HG02642 (cell line): Measurements from ENCODE around the gene FRS3.
"Not testable (repeated sequence)": the region's sequence is repeated elsewhere in the genome, so short reads cannot be mapped to it uniquely, and the experiment has no call there.

Experiments
- ATAC-seq: cut with Tn5 transposase; IDR thresholded peaks from one replicate; pipeline ENCODE4 v1.9.1; 2021; ENCODE audit warnings: mild to moderate bottlenecking; ENCODE audit not compliant: unreplicated experiment, poor library complexity

The FRS3 gene

DNA sequence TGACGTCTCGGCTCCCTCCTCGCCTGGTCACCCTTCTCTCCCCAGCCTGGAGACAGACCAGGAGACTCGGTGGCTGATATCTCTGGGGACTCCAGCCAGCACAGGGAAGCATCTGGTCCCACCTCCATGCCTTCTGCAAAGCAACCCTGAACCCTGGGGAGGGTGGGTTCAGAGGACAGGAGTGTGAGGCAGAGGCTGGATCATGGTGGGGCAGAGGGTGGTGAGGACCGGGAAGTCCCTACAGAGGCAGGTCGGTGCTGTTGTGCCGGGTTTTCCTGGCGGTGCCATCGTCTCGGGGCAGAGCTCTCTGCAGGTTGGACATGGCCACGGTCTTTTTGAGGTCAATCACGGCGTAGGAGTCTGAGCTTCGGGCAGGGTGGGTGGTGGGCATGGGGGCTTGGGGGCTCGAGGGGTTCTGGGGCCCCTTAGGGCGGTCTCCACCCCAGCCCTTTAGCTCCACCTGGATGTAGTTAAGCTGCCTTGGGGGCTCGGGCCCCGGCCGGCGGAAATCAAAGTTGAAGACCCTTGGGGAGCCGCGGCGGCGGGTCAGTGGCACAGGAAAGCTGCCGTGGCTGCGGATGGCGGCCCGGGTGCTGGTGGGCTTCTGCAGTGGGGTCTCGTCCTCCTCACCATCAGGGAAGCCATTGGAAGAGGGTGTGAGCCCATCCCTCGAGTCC is 9.2 kb downstream of the FRS3 start:
- no peak for ATAC-seq

DNA sequence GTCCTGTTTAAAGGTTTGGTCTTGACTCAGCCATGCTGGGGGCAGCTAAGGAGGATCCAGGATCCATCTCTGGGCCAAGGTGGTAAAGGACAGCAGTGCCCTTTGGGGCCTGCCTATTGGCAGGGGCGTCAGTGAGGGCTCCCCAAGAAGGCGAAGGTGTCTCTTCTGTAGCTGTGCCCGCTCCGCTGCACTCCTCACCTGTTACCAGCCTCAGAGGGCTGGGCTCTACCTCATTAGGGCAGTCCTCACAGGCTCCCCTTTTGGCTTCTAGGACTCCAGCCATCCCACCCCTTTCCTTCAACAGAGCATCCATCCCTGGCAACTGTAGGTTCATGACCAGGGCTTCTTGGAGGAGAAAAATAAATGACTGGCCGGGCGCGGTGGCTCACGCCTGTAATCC is 10.3 kb downstream of the FRS3 start:
- no peak for ATAC-seq

DNA sequence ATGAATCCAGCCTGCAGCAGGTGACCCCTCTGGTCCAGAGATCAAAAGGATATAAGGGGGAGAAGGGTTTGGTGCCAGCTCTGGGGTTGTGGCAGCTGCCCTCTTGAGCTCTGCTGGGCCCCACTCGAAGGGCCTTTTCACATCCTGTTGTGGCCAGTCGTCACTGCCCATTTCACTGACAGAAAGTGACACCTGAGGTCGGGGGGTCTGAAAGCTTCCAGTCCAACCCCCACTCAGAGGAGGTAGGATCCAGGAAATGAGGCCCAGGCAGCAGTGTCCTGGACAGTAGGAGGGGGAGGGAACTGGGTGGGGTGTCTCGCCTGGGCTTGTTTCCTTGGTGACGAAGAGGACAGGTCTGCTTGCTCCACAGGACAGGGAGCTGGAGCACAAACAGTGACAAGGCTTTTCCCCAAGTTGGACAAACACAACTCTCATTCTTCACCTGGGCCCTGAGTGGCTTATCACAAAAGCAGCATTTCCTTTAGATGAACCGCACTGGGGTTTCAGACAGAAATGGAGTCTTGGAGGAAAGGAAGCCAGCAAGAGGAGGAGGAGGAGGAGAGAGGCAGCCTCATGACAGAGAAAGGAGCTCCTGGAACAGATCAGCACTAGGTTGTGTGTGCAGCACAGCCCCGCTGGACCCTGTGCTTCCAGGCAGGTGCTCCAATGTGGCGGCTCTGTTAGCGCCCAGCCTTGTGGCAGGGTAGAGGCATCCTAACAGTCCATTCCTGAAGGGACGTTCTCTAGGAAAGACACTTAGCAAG is 11.0 kb downstream of the FRS3 start:
- ATAC-seq = no peak

DNA sequence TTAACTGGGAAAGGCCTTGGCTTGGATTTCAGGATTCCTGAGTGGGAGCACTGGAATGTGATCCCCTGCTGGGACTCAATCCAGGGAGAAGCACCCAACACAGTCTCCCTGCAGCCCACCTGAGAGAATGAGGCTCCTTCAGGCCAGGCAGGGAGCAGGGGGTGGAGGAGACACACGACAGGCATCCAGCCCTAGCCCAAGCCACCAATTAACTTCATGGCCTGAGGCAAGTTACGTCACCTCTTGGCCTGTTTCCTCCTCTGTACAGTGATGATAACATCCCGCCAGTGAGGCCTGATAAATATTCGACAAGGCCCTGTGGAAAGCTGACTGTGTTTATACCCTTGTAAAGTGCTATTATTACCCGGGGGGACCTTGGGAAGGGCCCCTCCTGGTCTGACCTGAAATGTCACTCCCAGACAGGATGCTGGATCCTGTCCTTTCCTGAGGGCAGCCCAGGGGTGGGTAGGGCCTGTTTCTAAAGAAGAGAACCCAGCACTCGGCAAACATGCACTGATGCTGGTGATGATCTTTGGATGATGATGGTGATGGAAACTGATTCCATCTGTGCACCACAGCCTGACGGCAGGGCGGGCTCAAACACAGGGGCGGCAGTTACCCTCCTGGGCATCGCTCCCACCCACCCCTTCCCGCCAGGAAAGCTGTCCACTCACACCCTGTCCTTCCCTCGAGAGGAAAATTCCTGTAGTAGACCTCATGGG is 12.4 kb downstream of the FRS3 start:
- no peak for ATAC-seq

DNA sequence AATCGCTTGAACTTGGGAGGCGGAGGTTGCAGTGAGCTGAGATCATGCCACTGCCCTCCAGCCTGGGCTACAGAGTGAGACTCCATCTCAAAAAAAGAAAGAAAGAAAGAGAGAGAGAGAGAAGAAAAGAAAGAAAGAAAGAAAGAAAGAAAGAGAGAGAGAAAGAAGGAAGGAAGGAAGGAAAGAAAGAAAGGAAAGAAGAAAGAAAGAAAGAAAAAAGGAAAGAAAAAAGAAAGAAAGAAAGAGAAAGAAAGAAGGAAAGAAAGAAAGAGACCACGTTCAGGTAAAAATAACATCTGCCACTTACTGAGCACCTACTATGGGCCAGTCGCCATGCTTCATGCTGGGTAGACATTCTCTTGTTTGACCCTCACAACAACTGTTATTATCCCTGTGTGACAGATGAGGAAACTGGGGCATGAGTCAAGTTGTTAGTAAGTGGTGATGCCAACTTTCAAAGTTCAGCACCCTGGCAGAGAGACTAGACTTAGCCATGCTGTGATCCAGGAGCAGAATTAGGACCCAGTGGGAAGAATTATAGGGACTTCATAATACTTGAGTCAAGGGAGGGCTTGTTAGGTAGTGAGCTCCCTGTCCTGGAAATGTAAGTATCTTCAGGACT is 13.5 kb downstream of the FRS3 start:
- ATAC-seq = not testable (repeated sequence)

DNA sequence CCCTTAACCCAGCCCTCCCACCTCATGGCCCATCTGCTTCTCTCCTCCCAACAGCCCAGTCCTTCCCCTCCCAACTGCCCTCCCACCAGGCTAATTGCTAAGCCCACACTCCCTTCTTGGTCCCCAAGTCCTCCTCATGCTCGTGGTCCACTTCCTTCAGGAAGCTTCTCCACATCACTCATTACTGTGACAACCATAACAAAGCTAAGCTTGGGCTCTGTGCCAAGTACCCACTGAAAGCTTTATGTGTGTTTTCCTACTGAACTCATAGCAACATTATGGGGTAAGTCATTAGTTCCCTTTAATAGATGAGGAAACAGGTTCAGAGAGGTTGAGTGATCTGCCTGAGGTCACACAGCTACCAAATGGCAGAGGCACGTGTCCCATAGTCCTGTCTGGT is 16.2 kb downstream of the FRS3 start:
- no peak for ATAC-seq

DNA sequence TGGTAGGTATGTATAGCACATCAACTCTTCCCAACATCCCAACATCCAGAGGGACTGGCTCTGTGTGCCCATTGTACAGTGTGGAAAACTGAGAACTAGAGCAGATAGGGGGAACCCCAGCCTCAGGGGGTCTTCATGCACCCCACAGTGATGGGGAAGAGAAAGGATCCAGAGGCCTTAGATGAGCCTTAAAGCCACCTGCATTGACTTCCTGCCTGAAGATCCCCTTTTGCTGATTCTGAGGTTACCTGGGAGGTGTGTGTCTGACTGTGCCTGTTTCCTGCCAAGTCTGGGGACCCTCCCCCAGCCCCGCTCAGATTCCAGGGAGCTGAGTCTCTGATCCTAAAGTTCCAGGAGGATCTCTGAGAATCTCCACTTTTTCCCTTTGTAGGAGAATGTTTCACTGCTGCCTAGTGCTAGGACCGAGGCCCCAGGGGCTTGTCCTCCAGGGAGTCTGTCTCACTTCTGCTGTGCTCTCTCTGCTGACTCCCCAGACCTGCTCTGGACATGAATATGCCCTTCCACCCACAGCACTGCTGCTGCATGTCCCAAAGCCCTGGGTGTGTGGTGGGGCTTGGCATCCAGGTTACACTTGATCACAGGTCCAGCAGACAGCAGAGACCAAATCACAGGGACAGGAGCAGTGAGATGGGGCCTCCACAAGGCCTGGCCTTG is 19.7 kb downstream of the FRS3 start:
- ATAC-seq = no peak

DNA sequence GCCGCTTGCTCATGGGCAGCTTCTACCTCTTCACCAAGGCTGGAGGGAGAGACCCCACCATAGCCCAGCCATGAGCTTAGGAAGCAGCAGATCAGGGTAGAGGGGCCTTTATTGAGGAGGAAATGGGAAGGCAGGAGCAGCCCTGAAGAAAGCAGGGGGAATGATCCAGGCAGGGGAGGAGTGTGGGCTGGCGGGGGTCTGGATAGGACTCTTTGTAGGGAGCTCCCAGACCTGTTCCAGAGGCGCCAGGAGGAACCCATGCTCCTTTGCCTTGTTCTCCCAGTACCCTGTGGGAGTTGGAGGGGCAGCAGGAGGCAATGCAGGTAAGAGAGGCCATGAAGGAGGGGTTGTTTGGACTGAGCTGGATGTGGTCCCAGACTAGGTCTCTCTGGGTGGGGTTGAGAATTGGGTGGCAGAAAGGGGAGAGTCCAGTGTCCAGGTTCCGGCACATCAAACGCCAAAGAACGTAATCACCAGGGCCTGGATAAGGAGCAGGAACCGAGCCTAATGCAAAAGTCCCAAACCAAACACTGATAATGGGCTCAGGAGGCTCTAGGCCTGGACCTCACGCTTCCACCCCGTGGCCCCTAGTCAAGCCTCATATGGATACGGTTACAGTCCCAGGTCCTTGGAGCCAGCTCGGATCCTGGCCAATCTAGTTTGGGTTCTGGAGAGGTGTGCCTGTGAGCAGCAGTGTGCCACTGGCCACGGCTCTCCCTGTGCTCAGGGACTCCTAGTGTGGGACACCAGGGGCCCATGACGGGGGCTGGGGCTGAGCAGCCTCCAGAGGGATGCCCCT is 20.4 kb downstream of the FRS3 start:
- no peak for ATAC-seq

DNA sequence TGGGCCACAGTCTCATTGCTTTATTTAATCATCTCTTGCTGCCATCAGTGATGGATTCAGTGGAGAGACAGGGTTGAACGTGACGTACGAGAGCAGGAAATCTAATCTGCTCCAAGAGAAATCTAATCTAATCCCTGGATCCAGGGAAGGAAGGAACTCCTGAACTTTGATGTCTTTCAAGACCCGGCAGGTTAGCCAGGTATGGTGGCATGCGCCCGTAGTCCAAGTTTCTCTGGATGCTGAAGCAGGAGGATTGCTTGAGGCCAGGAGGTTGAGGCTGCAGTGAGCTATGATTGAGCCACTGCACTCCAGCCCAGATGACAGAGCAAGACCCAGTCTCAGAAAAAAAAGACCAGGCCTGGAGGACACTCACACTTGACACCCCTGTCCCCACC is 21.1 kb downstream of the FRS3 start:
- ATAC-seq = no peak

DNA sequence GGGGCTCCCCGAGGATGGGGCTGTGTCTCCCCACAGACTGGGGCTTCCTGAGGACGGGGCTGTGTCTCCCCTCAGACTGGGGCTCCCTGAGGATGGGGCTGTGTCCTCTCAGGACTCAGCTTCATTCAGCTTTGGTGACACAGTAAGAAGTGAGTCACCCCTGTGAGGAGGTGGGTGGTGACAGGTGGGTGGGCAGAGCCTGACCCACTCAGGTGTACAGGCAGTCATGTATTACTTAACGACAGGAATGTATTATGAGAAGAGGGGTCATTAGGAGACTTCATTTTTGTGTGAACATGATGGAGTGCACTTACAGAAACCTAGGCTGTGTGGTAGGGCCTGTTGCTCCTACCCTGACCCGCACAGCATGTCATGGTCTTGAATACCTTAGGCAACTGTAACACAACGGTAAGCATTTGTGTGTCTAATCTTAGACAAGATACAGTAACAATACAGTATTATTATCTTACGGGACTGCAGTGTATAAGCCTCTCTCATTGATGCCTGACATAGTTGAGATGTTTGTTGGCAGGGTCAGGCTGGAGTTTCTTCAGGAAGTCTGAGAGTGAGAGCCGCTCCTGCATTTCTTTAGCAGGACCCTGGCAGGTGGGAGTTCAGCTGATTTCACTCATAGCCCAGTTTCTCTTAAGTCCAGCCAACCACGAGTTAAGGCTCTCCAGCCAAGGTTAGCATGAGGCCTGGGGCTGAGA is 21.6 kb downstream of the FRS3 start:
- no peak for ATAC-seq

DNA sequence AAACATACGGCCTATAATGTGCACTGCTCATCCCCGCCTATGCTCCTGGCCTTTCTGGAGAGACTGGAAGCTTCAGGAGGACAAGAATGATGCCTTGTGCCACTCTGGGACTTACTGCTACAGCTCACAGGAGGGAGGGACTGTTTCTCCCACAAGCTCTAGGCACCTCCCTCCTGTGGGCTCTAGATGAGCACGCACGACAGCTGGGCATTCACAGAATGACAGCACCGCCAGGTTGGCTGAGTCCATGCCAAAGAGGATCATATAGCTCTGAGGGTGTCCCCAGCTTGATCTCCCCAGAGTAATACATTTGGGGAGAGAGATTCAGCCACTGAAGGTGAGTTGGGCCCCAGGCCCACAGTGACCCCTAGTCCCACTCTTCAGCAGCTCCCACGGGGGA is 22.4 kb downstream of the FRS3 start:
- ATAC-seq = no peak

DNA sequence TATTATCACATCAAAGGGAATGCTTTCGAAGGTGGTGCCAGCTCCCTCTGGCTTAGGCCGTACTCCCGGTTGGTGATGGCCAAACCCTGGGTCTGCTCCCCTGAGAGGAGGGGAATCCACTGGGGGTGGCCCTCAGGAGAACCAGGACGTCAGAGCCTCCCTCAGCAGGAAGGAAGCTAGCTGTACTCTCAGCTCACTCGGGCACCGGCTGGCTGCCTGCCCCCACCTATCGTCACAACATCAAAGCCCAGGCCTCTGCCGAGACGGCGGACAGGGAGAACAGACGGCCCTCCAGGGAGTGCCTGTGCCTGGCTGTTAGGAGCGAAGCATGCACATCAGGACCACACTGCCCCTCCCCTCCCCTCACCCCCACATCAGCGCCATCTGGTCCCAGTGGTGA is 23.3 kb downstream of the FRS3 start:
- no peak for ATAC-seq

DNA sequence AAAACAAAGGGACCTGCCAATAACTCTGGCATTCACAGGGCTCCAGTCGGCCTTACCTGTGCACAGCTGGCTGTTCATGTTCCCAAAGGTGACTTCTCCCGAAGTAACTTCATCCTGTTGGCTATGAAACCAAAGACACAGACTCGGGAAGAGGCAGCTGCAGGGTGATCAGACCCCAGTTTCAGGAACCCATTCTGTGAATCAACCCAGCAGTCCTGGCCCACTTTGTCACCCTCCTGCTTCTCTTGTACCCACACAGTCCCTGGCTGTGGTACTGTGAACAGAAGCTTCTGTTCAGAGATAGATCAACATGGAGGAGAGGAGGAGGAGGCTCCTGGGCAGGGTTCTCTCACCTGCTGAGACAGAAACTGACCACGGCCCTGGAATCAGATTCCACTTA is 23.8 kb downstream of the FRS3 start:
- no peak for ATAC-seq

DNA sequence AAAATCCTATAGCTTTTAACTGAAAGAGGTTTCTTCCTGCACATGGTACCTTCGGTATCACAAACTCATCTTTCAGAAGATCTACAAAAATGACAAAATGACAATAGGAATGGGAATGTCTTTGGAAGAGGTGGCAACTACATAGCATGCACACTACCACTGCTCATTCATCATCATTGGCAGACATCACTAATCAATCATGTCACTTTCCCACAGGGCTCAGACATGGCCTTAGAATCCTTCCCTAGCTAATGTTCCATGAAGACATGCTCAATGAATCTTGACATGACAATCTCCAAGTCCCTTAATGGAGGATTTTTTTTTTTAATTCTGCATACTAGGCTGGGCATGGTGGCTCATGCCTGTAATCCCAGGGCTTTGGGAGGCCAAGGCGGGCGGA is 29.3 kb downstream of the FRS3 start:
- no peak for ATAC-seq

DNA sequence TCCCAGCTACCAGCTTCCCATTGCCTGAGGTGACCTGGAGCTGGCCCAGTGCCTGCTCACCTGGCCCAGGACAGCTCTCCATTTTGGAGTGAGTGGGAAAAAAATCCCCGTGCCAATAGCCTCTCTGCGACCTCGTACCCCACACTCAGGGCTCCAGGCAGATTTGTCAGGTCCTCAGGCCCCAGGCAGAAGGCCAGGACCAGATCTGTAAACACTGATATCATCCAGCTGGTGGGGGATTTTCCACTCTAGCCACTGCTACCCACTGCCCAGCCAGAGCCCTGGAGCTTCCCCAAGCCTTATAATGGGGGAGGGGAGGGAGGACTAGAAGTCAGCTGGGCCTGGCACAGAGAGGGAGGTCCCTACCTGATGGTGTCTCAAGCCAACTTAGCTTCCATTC is 31.2 kb downstream of the FRS3 start:
- no peak for ATAC-seq

DNA sequence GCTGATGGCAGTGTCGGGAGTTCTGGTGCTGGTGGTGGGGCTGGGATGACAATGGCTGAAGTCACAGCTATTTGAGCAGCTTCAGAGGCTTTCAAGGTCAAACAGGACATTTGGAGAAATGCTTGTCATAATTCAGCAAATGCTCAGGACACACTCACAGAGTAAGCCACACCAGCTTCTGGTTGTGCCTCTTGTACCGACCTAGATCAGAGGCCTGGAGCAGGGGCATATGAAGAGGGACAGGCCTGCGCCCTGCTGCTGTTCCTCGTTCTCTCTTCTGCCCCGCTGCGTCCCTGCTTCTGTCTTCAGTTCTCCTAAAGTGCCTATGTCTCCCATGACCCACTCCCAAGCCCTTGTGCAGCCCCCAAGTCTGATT is 31.6 kb downstream of the FRS3 start:
- no peak for ATAC-seq

DNA sequence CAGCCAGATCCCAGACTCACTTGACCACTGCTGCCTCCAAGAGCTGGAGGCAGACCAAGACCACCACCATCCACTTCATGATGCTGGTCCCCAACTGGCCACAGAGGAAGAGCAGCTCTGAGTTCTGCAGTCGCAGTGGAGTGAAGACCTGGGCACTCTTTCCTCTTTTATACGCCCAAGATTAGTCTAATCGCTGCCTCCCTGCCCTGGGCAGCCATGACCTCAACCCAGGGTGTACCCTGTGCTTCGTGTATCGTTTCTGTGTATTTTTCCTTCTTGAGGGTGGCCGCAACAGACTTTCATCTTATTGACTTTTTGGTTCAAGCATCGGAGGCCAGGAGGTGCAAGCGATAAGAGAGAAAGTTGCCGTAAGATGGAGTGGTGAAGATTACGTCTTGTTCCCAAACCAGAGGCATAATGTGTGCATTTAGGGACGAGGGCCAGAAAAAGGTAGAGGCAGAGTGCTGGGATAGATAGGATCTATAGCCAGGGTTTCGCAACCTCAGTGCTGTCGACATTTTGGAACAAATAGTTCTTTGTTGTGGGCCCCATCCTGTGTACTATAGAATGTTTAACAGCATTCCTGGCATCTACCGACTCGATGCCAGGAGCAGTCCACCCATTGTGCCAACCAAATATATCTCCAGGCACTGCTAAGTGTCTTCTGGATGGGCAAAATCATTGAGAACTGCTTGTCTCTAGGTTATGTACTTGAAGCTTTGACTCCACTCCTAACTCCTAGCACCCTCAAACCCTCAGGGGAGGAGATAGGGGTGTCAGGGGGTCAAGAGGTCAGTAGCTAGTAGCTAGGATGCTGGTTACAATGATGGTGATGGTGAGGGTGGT is 32.2 kb downstream of the FRS3 start, which contains the start of gene PGC:
Gene PGC, minus strand, starts transcription at position 142 of the 846 bp plus-strand sequence. Its CDS starts 63 bp downstream, at position 79.
- ATAC-seq = no peak

DNA sequence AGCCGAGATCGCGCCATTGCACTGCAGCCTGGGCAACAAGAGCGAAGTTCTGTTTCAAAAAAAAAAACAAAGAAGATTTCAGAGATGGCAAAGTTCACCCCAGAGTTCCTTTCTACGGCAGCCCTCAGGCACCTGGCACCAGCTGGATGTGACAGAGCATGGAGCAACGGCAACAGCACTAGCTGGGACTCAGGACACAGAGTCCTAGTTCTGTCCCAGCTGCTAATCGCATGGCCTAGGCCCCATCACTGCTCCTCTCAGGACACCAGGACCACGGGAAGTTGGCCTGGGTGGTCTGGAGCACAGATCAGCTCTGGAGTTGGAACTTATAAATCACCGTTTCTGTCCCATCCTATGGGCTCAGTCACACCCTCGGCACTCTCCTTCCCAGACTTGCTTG is 33.6 kb downstream of the FRS3 start:
- no peak for ATAC-seq
